ENCODE results near the gene ATP2B2. TPM values are rescaled to one million over a fixed set of nuclear protein-coding genes. Genes with fewer than 3 reads are reported as not detected.
A peak's percentile ranks its signal among the peaks of the same experiment; 100 is the strongest.

ATP2B2 gene
- polyA plus RNA-seq, 3 donors = not detected

DNA sequence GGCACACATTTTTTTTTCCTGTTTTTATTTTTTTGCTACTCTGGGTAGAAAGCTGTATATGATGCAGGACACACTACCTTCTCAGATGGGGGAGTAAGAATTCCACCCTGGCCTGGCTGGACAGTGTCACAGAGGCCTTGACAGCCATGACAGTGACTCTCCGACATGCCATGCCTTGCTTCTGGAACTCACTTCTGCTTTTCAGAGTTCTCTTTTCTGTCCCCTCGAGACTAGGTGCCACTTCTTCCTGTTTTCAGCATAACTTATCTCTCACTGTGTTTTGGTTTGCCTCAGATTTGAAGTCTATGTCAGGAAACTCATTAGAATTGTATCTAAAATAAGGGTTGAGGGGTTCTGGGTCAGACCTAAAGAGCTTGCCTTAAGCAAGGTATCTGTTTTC is 115.4 kb downstream of the ATP2B2 start:
- H3K4me1 ChIP-seq (ENCODE audit: control insufficient read depth in 1 of 2, insufficient read depth in 2 of 2, low read length in 2 of 2) = peaks cover 13% of the 10 kb centered on the region in 2 donors
- H3K4me3 Mint-ChIP-seq = no peak overlapping the region

DNA sequence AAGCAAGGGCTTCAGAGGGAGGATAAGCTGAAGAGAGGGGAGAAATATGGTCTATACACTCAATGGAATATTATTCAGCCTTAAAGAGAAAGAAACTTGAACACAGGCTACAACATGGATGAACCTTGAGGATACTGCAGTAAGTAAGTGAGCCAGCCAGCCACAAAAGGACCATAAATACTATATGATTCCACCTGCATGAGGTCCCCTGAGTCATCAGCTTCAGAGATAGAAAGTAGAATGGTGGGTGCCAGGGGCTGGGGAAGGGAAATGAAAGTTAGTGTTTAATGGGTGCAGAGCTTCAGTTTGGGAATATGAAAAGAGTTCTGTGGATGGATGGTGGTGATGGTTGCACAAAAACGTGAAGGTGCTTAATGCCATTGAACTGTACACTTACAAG is 116.0 kb downstream of the ATP2B2 start:
- peak overlapping the region; percentile 28 for H2AFZ ChIP-seq (ENCODE audit: insufficient read depth, low read depth, low read length, poor library complexity, severe bottlenecking)
- no peak overlapping the region for H3K4me2 ChIP-seq (replicated peaks; ENCODE audit: extremely low read depth, low read length, poor library complexity, severe bottlenecking)
- peaks cover 20% of the 10 kb centered on the region for H3K4me1 Mint-ChIP-seq
- no peak overlapping the region for H3K9ac ChIP-seq (ENCODE audit: insufficient read depth, low read length, poor library complexity, severe bottlenecking)
- no peak overlapping the region for H3K4me3 Mint-ChIP-seq
- no peak for DNase-seq
- H3K36me3 ChIP-seq (replicated peaks in 1 of 2; ENCODE audit: control insufficient read depth in 1 of 2, insufficient read depth in 2 of 2, low read length in 2 of 2) = no peaks in the 10 kb centered on the region
- H3K27me3 ChIP-seq (ENCODE audit: control insufficient read depth in 2 of 2, insufficient read depth in 2 of 2, low read length in 2 of 2) = no peaks in the 10 kb centered on the region
- H3K27ac ChIP-seq (ENCODE audit: low read depth in 1 of 2, low read length in 2 of 2) = no peak overlapping the region
- H3K9me3 ChIP-seq (replicated peaks in 1 of 2; ENCODE audit: control insufficient read depth in 1 of 2, insufficient read depth in 1 of 2, low read length in 2 of 2) = peaks cover 14 to 20% of the 10 kb centered on the region in 2 donors
- TF ChIP-seq, protein P1, sequence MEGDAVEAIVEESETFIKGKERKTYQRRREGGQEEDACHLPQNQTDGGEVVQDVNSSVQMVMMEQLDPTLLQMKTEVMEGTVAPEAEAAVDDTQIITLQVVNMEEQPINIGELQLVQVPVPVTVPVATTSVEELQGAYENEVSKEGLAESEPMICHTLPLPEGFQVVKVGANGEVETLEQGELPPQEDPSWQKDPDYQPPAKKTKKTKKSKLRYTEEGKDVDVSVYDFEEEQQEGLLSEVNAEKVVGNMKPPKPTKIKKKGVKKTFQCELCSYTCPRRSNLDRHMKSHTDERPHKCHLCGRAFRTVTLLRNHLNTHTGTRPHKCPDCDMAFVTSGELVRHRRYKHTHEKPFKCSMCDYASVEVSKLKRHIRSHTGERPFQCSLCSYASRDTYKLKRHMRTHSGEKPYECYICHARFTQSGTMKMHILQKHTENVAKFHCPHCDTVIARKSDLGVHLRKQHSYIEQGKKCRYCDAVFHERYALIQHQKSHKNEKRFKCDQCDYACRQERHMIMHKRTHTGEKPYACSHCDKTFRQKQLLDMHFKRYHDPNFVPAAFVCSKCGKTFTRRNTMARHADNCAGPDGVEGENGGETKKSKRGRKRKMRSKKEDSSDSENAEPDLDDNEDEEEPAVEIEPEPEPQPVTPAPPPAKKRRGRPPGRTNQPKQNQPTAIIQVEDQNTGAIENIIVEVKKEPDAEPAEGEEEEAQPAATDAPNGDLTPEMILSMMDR (IDR thresholded peaks at IDR 0.05) = no peak
- H3K79me2 ChIP-seq (ENCODE audit: insufficient read depth, low read length) = no peaks in the 10 kb centered on the region
- peaks cover 7 to 26% (median 21%) of the 10 kb centered on the region in 7 donors for H3K9me3 Mint-ChIP-seq
- intact Hi-C loops (cut with micrococcal nuclease) = no loop called here
- peaks cover 13% of the 10 kb centered on the region in 2 donors for H3K4me1 ChIP-seq (ENCODE audit: control insufficient read depth in 1 of 2, insufficient read depth in 2 of 2, low read length in 2 of 2)
- peaks cover 0 to 3% (median 3%) of the 10 kb centered on the region in 3 donors for H3K27me3 Mint-ChIP-seq (ENCODE audit: low read depth in 3 of 3)
- H4K20me1 ChIP-seq (ENCODE audit: insufficient read depth, low read length) = no peaks in the 10 kb centered on the region
- peaks cover 0 to 3% of the 10 kb centered on the region in 2 donors for H3K36me3 Mint-ChIP-seq
- no peak overlapping the region for H3K4me3 ChIP-seq (replicated peaks in 1 of 3; ENCODE audit: low read depth in 2 of 3, low read length in 3 of 3)
- H3K27ac Mint-ChIP-seq = peak overlapping the region in 1 of 7 donors; percentile 50
- no CpG with 5 or more reads among the region's 1 CpG for WGBS (ENCODE audit: insufficient coverage)

More for the DNA sequence above, 115.4 kb downstream of the ATP2B2 start:
- Histone ChIP-seq H3K36me3 (replicated peaks in 1 of 2; ENCODE audit: control insufficient read depth in 1 of 2, insufficient read depth in 2 of 2, low read length in 2 of 2) (no peaks in the 10 kb centered on the region), H3K4me3 (replicated peaks in 1 of 3; ENCODE audit: low read depth in 2 of 3, low read length in 3 of 3) (no peak overlapping the region), H3K27me3 (ENCODE audit: control insufficient read depth in 2 of 2, insufficient read depth in 2 of 2, low read length in 2 of 2) (no peaks in the 10 kb centered on the region), H3K9ac (ENCODE audit: insufficient read depth, low read length, poor library complexity, severe bottlenecking) (no peak overlapping the region), H4K20me1 (ENCODE audit: insufficient read depth, low read length) (no peaks in the 10 kb centered on the region), H3K9me3 (replicated peaks in 1 of 2; ENCODE audit: control insufficient read depth in 1 of 2, insufficient read depth in 1 of 2, low read length in 2 of 2) (peaks cover 14 to 20% of the 10 kb centered on the region in 2 donors), H3K27ac (ENCODE audit: low read depth in 1 of 2, low read length in 2 of 2) (peak overlapping the region in 1 of 2 donors; percentile 60), H2AFZ (ENCODE audit: insufficient read depth, low read depth, low read length, poor library complexity, severe bottlenecking) (peak overlapping the region; percentile 68), H3K79me2 (ENCODE audit: insufficient read depth, low read length) (no peaks in the 10 kb centered on the region), H3K4me2 (replicated peaks; ENCODE audit: extremely low read depth, low read length, poor library complexity, severe bottlenecking) (no peak overlapping the region)
- peak; percentile 78 to 81 (median 79) for DNase-seq
- intact Hi-C loops (cut with micrococcal nuclease) = no loop called here
- TF ChIP-seq, protein P1 (IDR thresholded peaks at IDR 0.05) = no peak
- peak overlapping the region in 6 of 7 donors; percentile 16 to 80 (median 73) for H3K27ac Mint-ChIP-seq
- peaks cover 0 to 3% of the 10 kb centered on the region in 2 donors for H3K36me3 Mint-ChIP-seq
- H3K9me3 Mint-ChIP-seq = peaks cover 7 to 26% (median 21%) of the 10 kb centered on the region in 7 donors
- WGBS (ENCODE audit: insufficient coverage) = no CpG with 5 or more reads among the region's 2 CpGs
- H3K27me3 Mint-ChIP-seq (ENCODE audit: low read depth in 3 of 3) = peaks cover 0 to 3% (median 3%) of the 10 kb centered on the region in 3 donors
- peaks cover 20% of the 10 kb centered on the region for H3K4me1 Mint-ChIP-seq
